Mesodermal cell (in vitro differentiated cells): ENCODE data around the gene SERPINB7. TPM values are rescaled to one million over a fixed set of nuclear protein-coding genes. Genes with fewer than 3 reads are reported as not detected.

Experiments
- H3K27ac ChIP-seq: 2 replicates; pipeline ENCODE4 v1.7.0; 2013; ENCODE audit warnings: mild to moderate bottlenecking, low read depth, low read length, moderate library complexity; ENCODE audit not compliant: severe bottlenecking
- H3K36me3 ChIP-seq: 2 replicates; pipeline ENCODE4 v1.7.1; 2013; ENCODE audit warnings: mild to moderate bottlenecking, low read length, moderate library complexity; ENCODE audit not compliant: control insufficient read depth, insufficient read depth
- H3K4me1 ChIP-seq: one replicate; pipeline ENCODE4 v1.7.1; 2013; ENCODE audit warnings: mild to moderate bottlenecking, low read length; ENCODE audit not compliant: insufficient read depth, control insufficient read depth, poor library complexity, severe bottlenecking
- H3K4me3 ChIP-seq: 2 replicates; pipeline ENCODE4 v1.7.0; 2013; ENCODE audit warnings: low read length, control low read depth, mild to moderate bottlenecking; ENCODE audit not compliant: insufficient read depth, poor library complexity, severe bottlenecking; ENCODE audit errors: extremely low read depth
- H3K9me3 ChIP-seq: 2 replicates; pipeline ENCODE4 v1.7.1; 2013; ENCODE audit warnings: mild to moderate bottlenecking, low read length, moderate library complexity; ENCODE audit not compliant: control insufficient read depth
- WGBS, 2 experiments: methylation state at CpG; one replicate each; pipeline ENCODE4 v1.1.5; 2013; ENCODE audit warnings: missing lambda C conversion rate in 2 of 2; ENCODE audit not compliant: insufficient coverage in 2 of 2; 5-methylcytosine and 5-hydroxymethylcytosine counted together
- polyA plus RNA-seq, 2 experiments: library from polyadenylated mRNA; stranded (reverse); fragments of 50-300 nt; gene quantifications; one replicate each; pipeline ENCODE4 v1.2.3, GENCODE V29; 2013

The SERPINB7 gene
- 0.63 TPM for polyA plus RNA-seq (2013, experiment 1 of 2)
- polyA plus RNA-seq (2013, experiment 2 of 2) = 0.86 TPM

GRCh38 chr18:63775166-63775730 is at the start of gene SERPINB7:
Gene SERPINB7, plus strand, starts transcription at chr18:63775418. Its CDS starts 6,955 bp downstream, at chr18:63782373.
- Histone ChIP-seq H3K4me3 (no peak within 1 kb of the TSS), H3K4me1 (peaks cover 11% of the 10 kb centered on the region), H3K9me3 (no peaks in the 10 kb centered on the region), H3K27ac (peak within 1 kb of the TSS; percentile 43), H3K36me3 (no peaks in the 10 kb centered on the region)
- no CpG with 5 or more reads among the region's 2 CpGs for WGBS, 2 experiments

GRCh38 chr18:63725682-63726480 is 49.3 kb upstream of the SERPINB7 start:
- no CpG with 5 or more reads among the region's 3 CpGs for WGBS, 2 experiments
- no peak overlapping the region for H3K4me3 ChIP-seq
- no peak overlapping the region for H3K27ac ChIP-seq
- H3K36me3 ChIP-seq = no peaks in the 10 kb centered on the region
- no peaks in the 10 kb centered on the region for H3K9me3 ChIP-seq
- no peaks in the 10 kb centered on the region for H3K4me1 ChIP-seq

GRCh38 chr18:63730773-63731172 is 44.4 kb upstream of the SERPINB7 start:
- Histone ChIP-seq H3K36me3 (no peaks in the 10 kb centered on the region), H3K4me1 (no peaks in the 10 kb centered on the region), H3K4me3 (no peak overlapping the region), H3K27ac (no peak overlapping the region), H3K9me3 (no peaks in the 10 kb centered on the region)
- WGBS, 2 experiments = 79 to 88% methylated on average over 3 of the region's 5 CpGs

GRCh38 chr18:63731215-63731614 is 44.0 kb upstream of the SERPINB7 start:
- Histone ChIP-seq H3K4me1 (no peaks in the 10 kb centered on the region), H3K4me3 (no peak overlapping the region), H3K36me3 (no peaks in the 10 kb centered on the region), H3K9me3 (no peaks in the 10 kb centered on the region), H3K27ac (no peak overlapping the region)
- 76 to 94% methylated on average over 3 of the region's 3 CpGs for WGBS, 2 experiments

- H3K36me3 ChIP-seq = no peaks in the 10 kb centered on the region
- H3K9me3 ChIP-seq = no peaks in the 10 kb centered on the region
- no peaks in the 10 kb centered on the region for H3K4me1 ChIP-seq
- H3K4me3 ChIP-seq = no peak overlapping the region
- H3K27ac ChIP-seq = no peak overlapping the region
Measured at GRCh38 chr18:63736876-63737275, 38.3 kb upstream of the SERPINB7 start.

- no peak overlapping the region for H3K27ac ChIP-seq
- H3K4me1 ChIP-seq = no peaks in the 10 kb centered on the region
- no peaks in the 10 kb centered on the region for H3K36me3 ChIP-seq
- WGBS, 2 experiments = 75% methylated on average over 2 of the region's 4 CpGs; no CpG with 5 or more reads in 1 of the 2 experiments
- no peaks in the 10 kb centered on the region for H3K9me3 ChIP-seq
- no peak overlapping the region for H3K4me3 ChIP-seq
Measured at GRCh38 chr18:63741769-63742168, 33.4 kb upstream of the SERPINB7 start.

- H3K9me3 ChIP-seq = no peaks in the 10 kb centered on the region
- H3K27ac ChIP-seq = no peak overlapping the region
- WGBS, 2 experiments = 100% methylated on average over 1 of the region's 2 CpGs; no CpG with 5 or more reads in 1 of the 2 experiments
- H3K36me3 ChIP-seq = no peaks in the 10 kb centered on the region
- no peaks in the 10 kb centered on the region for H3K4me1 ChIP-seq
- H3K4me3 ChIP-seq = no peak overlapping the region
Measured at GRCh38 chr18:63747006-63747405, 28.2 kb upstream of the SERPINB7 start.

- no peak overlapping the region for H3K27ac ChIP-seq
- H3K36me3 ChIP-seq = no peaks in the 10 kb centered on the region
- H3K9me3 ChIP-seq = no peaks in the 10 kb centered on the region
- H3K4me3 ChIP-seq = no peak overlapping the region
- H3K4me1 ChIP-seq = no peaks in the 10 kb centered on the region
- WGBS, 2 experiments = no CpG with 5 or more reads among the region's 1 CpG
Measured at GRCh38 chr18:63749489-63749888, 25.7 kb upstream of the SERPINB7 start.

GRCh38 chr18:63752636-63753035 is 22.6 kb upstream of the SERPINB7 start:
- H3K4me1 ChIP-seq = no peaks in the 10 kb centered on the region
- H3K9me3 ChIP-seq = no peaks in the 10 kb centered on the region
- no peaks in the 10 kb centered on the region for H3K36me3 ChIP-seq
- H3K4me3 ChIP-seq = no peak overlapping the region
- WGBS, 2 experiments = 57 to 75% methylated on average over 1 to 2 of the region's 2 CpGs
- no peak overlapping the region for H3K27ac ChIP-seq

GRCh38 chr18:63753676-63754075 is 21.5 kb upstream of the SERPINB7 start:
- no peaks in the 10 kb centered on the region for H3K9me3 ChIP-seq
- no peak overlapping the region for H3K4me3 ChIP-seq
- no peaks in the 10 kb centered on the region for H3K36me3 ChIP-seq
- H3K4me1 ChIP-seq = no peaks in the 10 kb centered on the region
- H3K27ac ChIP-seq = no peak overlapping the region

- H3K9me3 ChIP-seq = peaks cover 6% of the 10 kb centered on the region
- no peak overlapping the region for H3K4me3 ChIP-seq
- no peaks in the 10 kb centered on the region for H3K36me3 ChIP-seq
- H3K27ac ChIP-seq = no peak overlapping the region
- H3K4me1 ChIP-seq = no peaks in the 10 kb centered on the region
Measured at GRCh38 chr18:63757541-63757940, 17.7 kb upstream of the SERPINB7 start.
